ENCODE measurements around the gene COX6B2. TPM values are rescaled to one million over a fixed set of nuclear protein-coding genes. Genes with fewer than 3 reads are reported as not detected.
A peak's percentile ranks its signal among the peaks of the same experiment; 100 is the strongest.

The COX6B2 gene
- total RNA-seq, 1 experiment from 2014 or later, result 0.80 TPM

DNA sequence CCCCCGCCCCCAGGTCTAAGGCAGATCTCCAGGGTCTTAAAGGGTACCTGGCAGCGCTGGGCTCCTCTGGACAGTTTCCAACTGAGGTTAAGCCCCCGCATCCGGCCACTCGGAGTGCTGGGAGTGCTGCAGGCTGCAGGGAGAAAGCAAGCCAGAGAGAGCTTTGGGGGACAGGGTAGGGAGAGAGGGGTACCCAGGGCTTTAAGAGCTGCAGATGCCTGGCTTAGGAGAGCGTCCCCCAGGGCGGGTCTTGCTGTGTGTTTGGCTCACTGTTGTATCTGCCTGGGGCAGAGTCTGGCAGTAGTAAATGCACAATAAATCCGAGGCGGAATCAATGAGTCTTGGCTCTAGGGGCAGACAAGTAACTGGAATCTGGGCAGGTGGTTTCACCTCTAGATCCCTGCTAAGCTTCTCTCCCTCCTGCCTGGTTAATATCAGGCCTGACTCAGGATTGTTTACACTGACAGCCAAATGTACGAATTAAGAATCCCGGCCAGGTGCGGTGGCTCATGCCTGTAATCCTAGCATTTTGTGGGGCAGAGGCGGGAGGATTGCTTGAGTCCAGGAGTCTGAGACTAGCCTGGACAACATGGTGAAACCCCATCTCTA is 798 bp upstream of the COX6B2 start:
- H3K79me2 ChIP-seq (ENCODE audit: low read length), result no peaks in the 10 kb centered on the region
- H3F3A ChIP-seq (ENCODE audit: low read length, unreplicated experiment), result no peaks in the 10 kb centered on the region
- DNase-seq (peak; percentile 66), ATAC-seq (peak; percentile 14)
- no peak overlapping the region for H3K4me3 ChIP-seq (ENCODE audit: low read length)
- intact Hi-C loops (cut with micrococcal nuclease), result loop anchor here (2.0 kb wide), 1 partner anchor 17 kb away; the partner anchor contains the start of gene KMT5C
- H3K4me1 ChIP-seq (ENCODE audit: insufficient read depth, low read length), result peaks cover 45% of the 10 kb centered on the region
- ChIA-PET CTCF (no interaction called here), POLR2A (ENCODE audit: unreplicated experiment) (interaction anchor here (0.6 kb wide), 1 partner anchor 14 kb away, joined by 3 read pairs; no protein-coding TSS in a partner anchor)
- no peak overlapping the region for H3K27ac ChIP-seq (ENCODE audit: low read length)
- no peaks in the 10 kb centered on the region for H3K36me3 ChIP-seq (ENCODE audit: low read depth, low read length)
- H3K9me2 ChIP-seq (replicated peaks; ENCODE audit: low read length), result no peaks in the 10 kb centered on the region
- peaks cover 17% of the 10 kb centered on the region for H3K27me3 ChIP-seq (ENCODE audit: low read length)
- no peaks in the 10 kb centered on the region for H4K20me1 ChIP-seq (ENCODE audit: low read length)
- H3K9ac ChIP-seq (ENCODE audit: low read length), result no peak overlapping the region
- no peaks in the 10 kb centered on the region for H3K9me3 ChIP-seq (ENCODE audit: low read length)
- TF ChIP-seq EZH2phosphoT487 (IDR thresholded peaks at IDR 0.05; ENCODE audit: borderline replicate concordance, low read length), result no peak
- no peak for TF ChIP-seq CTCF (conservative IDR thresholded peaks at IDR 0.05; ENCODE audit: low read depth, low read length)
- no peak for TF ChIP-seq EZH2 (IDR thresholded peaks at IDR 0.05; ENCODE audit: low read length, unreplicated experiment)
- H2AFZ ChIP-seq (ENCODE audit: low read length), result peak overlapping the region; percentile 5; the same call in 1 of the 2 replicates
- peak overlapping the region; percentile 19 for H3K4me2 ChIP-seq (ENCODE audit: low read length)
- BruUV-seq (replicated peaks), result no TSS peak

DNA sequence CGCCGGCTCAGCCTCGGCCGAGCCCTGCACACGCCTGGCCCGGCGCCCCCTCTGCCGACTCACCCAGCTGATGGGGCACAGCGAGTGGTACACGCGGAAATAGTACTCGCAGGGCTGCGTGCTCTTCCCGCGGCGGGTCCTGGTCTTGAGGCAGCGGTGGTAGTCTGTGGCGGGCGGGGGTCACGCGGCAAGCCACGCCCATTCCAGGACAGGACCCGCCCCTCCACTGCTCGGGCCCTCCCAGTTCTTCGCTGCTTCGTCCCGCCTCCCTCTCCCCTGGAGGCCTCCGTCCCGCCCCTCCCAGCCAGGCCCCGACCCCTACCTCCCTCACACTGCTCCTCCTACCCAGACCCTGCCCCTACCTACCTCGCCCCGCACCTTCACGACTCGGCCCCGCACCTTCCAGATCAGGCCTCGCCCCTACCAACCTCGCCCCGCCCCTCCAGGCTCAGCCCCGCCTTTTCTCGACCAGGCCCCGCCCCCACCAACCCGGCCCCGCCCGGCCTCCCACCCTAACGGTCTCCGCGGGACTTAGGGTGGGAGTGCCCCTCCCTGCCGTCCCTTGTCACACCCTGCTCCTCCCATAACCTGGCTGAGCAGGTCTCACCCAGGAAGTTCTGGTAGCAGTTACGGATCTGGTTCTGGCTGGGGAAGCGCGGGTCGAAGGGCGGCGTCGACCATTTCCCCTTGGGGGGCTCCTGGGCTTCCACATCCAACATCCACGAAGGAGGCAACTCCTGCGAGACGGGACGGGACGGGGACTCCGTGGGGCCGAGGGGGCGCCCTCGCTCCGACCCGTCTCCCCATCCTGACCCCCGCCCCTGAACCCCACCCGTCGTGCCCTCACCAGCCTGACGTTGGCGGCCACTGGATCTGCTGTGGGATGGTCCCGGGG is 469 bp downstream of the COX6B2 start:
- H3K79me2 ChIP-seq (ENCODE audit: low read length), result no peaks in the 10 kb centered on the region
- TF ChIP-seq CTCF (conservative IDR thresholded peaks at IDR 0.05; ENCODE audit: low read depth, low read length) (no peak), EZH2 (IDR thresholded peaks at IDR 0.05; ENCODE audit: low read length, unreplicated experiment) (no peak), EZH2phosphoT487 (IDR thresholded peaks at IDR 0.05; ENCODE audit: borderline replicate concordance, low read length) (no peak)
- H3K4me2 ChIP-seq (ENCODE audit: low read length), result peak overlapping the region; percentile 91
- H2AFZ ChIP-seq (ENCODE audit: low read length), result peak overlapping the region; percentile 70
- ChIA-PET CTCF (no interaction called here), POLR2A (ENCODE audit: unreplicated experiment) (no interaction called here)
- peaks cover 17% of the 10 kb centered on the region for H3K27me3 ChIP-seq (ENCODE audit: low read length)
- H3K9me3 ChIP-seq (ENCODE audit: low read length), result no peaks in the 10 kb centered on the region
- H3K27ac ChIP-seq (ENCODE audit: low read length), result no peak overlapping the region
- peak; percentile 81 for ATAC-seq
- H3K4me1 ChIP-seq (ENCODE audit: insufficient read depth, low read length), result peaks cover 45% of the 10 kb centered on the region
- BruUV-seq (replicated peaks), result no TSS peak
- peak overlapping the region; percentile 48 for H3K9ac ChIP-seq (ENCODE audit: low read length)
- no peaks in the 10 kb centered on the region for H3F3A ChIP-seq (ENCODE audit: low read length, unreplicated experiment)
- no peaks in the 10 kb centered on the region for H3K9me2 ChIP-seq (replicated peaks; ENCODE audit: low read length)
- no peaks in the 10 kb centered on the region for H3K36me3 ChIP-seq (ENCODE audit: low read depth, low read length)
- H4K20me1 ChIP-seq (ENCODE audit: low read length), result no peaks in the 10 kb centered on the region
- DNase-seq, result peak; percentile 65
- H3K4me3 ChIP-seq (ENCODE audit: low read length), result peak overlapping the region; percentile 68
- intact Hi-C loops (cut with micrococcal nuclease), result loop anchor here (2.0 kb wide), 1 partner anchor 15 kb away; the partner anchor contains the start of gene KMT5C

All from PC-3 (cell line).